ENCODE measurements around the gene DZIP1L.

GRCh38 chr3:138099417-138099816 lies 16.0 kb downstream of the DZIP1L start:
- TF ChIP-seq ZNF70 (CRISPR knock-in tag; IDR thresholded peaks at IDR 0.05) (no peak), ZNF565 (CRISPR knock-in tag; conservative IDR thresholded peaks at IDR 0.05; ENCODE audit: low read depth) (no peak), POU6F1 (CRISPR knock-in tag; IDR thresholded peaks at IDR 0.05; ENCODE audit: borderline replicate concordance, low read depth) (no peak), TOX (CRISPR knock-in tag; IDR thresholded peaks at IDR 0.05; ENCODE audit: borderline replicate concordance) (no peak), ZFP3 (CRISPR knock-in tag; IDR thresholded peaks at IDR 0.05) (no peak), CSDC2 (CRISPR knock-in tag; IDR thresholded peaks at IDR 0.05) (no peak), RARB (CRISPR knock-in tag; IDR thresholded peaks at IDR 0.05) (no peak), ZFP30 (CRISPR knock-in tag; IDR thresholded peaks at IDR 0.05) (no peak)
- TF ChIP-seq, protein P1, sequence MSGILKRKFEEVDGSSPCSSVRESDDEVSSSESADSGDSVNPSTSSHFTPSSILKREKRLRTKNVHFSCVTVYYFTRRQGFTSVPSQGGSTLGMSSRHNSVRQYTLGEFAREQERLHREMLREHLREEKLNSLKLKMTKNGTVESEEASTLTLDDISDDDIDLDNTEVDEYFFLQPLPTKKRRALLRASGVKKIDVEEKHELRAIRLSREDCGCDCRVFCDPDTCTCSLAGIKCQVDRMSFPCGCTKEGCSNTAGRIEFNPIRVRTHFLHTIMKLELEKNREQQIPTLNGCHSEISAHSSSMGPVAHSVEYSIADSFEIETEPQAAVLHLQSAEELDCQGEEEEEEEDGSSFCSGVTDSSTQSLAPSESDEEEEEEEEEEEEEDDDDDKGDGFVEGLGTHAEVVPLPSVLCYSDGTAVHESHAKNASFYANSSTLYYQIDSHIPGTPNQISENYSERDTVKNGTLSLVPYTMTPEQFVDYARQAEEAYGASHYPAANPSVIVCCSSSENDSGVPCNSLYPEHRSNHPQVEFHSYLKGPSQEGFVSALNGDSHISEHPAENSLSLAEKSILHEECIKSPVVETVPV (CRISPR knock-in tag; IDR thresholded peaks at IDR 0.05) = no peak
- TF ChIP-seq, protein P2, sequence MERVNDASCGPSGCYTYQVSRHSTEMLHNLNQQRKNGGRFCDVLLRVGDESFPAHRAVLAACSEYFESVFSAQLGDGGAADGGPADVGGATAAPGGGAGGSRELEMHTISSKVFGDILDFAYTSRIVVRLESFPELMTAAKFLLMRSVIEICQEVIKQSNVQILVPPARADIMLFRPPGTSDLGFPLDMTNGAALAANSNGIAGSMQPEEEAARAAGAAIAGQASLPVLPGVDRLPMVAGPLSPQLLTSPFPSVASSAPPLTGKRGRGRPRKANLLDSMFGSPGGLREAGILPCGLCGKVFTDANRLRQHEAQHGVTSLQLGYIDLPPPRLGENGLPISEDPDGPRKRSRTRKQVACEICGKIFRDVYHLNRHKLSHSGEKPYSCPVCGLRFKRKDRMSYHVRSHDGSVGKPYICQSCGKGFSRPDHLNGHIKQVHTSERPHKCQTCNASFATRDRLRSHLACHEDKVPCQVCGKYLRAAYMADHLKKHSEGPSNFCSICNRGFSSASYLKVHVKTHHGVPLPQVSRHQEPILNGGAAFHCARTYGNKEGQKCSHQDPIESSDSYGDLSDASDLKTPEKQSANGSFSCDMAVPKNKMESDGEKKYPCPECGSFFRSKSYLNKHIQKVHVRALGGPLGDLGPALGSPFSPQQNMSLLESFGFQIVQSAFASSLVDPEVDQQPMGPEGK (CRISPR knock-in tag; IDR thresholded peaks at IDR 0.05; ENCODE audit: borderline replicate concordance) = no peak
